Measurements from ENCODE around the gene CDH15. TPM values are rescaled to one million over a fixed set of nuclear protein-coding genes. Genes with fewer than 3 reads are reported as not detected.

The CDH15 gene
- total RNA-seq, 1 experiment from 2014 or later: not detected

GRCh38 chr16:89176717-89177116 is 5.2 kb downstream of the CDH15 start:
- H3K4me1 ChIP-seq: peaks cover 8% of the 10 kb centered on the region
- no peak for DNase-seq
- Mint-ChIP-seq H3K36me3 (ENCODE audit: insufficient read depth, unreplicated experiment) (no peaks in the 10 kb centered on the region), H3K4me1 (ENCODE audit: low read depth, unreplicated experiment) (no peaks in the 10 kb centered on the region), H3K27me3 (ENCODE audit: insufficient read depth, unreplicated experiment) (peaks cover 9% of the 10 kb centered on the region), H3K27ac (ENCODE audit: unreplicated experiment) (no peak overlapping the region), H3K4me3 (ENCODE audit: unreplicated experiment) (no peak overlapping the region), H3K9me3 (ENCODE audit: unreplicated experiment) (no peaks in the 10 kb centered on the region)
- intact Hi-C loops (cut with micrococcal nuclease; ENCODE audit: unreplicated experiment): no loop called here
- CTCF ChIA-PET: no interaction called here
- H3K9me3 ChIP-seq: no peaks in the 10 kb centered on the region
- no peaks in the 10 kb centered on the region for H3K36me3 ChIP-seq (ENCODE audit: control insufficient read depth, insufficient read depth, low read length)
- POLR2A ChIA-PET: no interaction called here
- peaks cover 5% of the 10 kb centered on the region for H3K27me3 ChIP-seq (replicated peaks; ENCODE audit: control insufficient read depth, insufficient read depth, low read length)
- BruUV-seq (replicated peaks): no TSS peak
- no peak overlapping the region for H3K4me3 ChIP-seq (ENCODE audit: low read depth, low read length)
- no peak for TF ChIP-seq CTCF (IDR thresholded peaks at IDR 0.05; ENCODE audit: insufficient read depth in 1 of 2, low read depth in 1 of 2, low read length in 1 of 2, severe bottlenecking in 1 of 2, unreplicated experiment in 1 of 2)

- Histone ChIP-seq H3K36me3 (ENCODE audit: control insufficient read depth, insufficient read depth, low read length) (no peaks in the 10 kb centered on the region), H3K4me1 (peaks cover 5% of the 10 kb centered on the region; the same call in 1 of the 2 replicates), H3K4me3 (ENCODE audit: low read depth, low read length) (no peak overlapping the region), H3K27me3 (replicated peaks; ENCODE audit: control insufficient read depth, insufficient read depth, low read length) (peaks cover 3% of the 10 kb centered on the region; the same call in 1 of the 2 replicates), H3K9me3 (no peaks in the 10 kb centered on the region)
- CTCF ChIA-PET: interaction anchor here (0.6 to 1.3 kb wide), 2 partner anchors 40 to 510 kb away, joined by 3 read pairs; partner anchors contain the start of gene ZNF778
- Mint-ChIP-seq H3K9me3 (ENCODE audit: unreplicated experiment) (no peaks in the 10 kb centered on the region), H3K4me3 (ENCODE audit: unreplicated experiment) (no peak overlapping the region), H3K4me1 (ENCODE audit: low read depth, unreplicated experiment) (no peaks in the 10 kb centered on the region), H3K27ac (ENCODE audit: unreplicated experiment) (no peak overlapping the region), H3K27me3 (ENCODE audit: insufficient read depth, unreplicated experiment) (peaks cover 10% of the 10 kb centered on the region), H3K36me3 (ENCODE audit: insufficient read depth, unreplicated experiment) (no peaks in the 10 kb centered on the region)
- intact Hi-C loops (cut with micrococcal nuclease; ENCODE audit: unreplicated experiment): no loop called here
- no peak for TF ChIP-seq CTCF (IDR thresholded peaks at IDR 0.05; ENCODE audit: insufficient read depth in 1 of 2, low read depth in 1 of 2, low read length in 1 of 2, severe bottlenecking in 1 of 2, unreplicated experiment in 1 of 2)
- POLR2A ChIA-PET: no interaction called here
- no peak for DNase-seq
- BruUV-seq (replicated peaks): no TSS peak
Measured at GRCh38 chr16:89177501-89177900, 6.0 kb downstream of the CDH15 start.

GRCh38 chr16:89178453-89179147 is 7.1 kb downstream of the CDH15 start:
- H3K4me3 Mint-ChIP-seq (ENCODE audit: unreplicated experiment): no peak overlapping the region
- Histone ChIP-seq H3K36me3 (ENCODE audit: control insufficient read depth, insufficient read depth, low read length) (no peaks in the 10 kb centered on the region), H3K27me3 (replicated peaks; ENCODE audit: control insufficient read depth, insufficient read depth, low read length) (peaks cover 3% of the 10 kb centered on the region; the same call in 1 of the 2 replicates), H3K4me3 (ENCODE audit: low read depth, low read length) (no peak overlapping the region), H3K9me3 (no peaks in the 10 kb centered on the region), H3K4me1 (peaks cover 3% of the 10 kb centered on the region; the same call in 1 of the 2 replicates)
- POLR2A ChIA-PET: no interaction called here
- no peaks in the 10 kb centered on the region for H3K4me1 Mint-ChIP-seq (ENCODE audit: low read depth, unreplicated experiment)
- H3K36me3 Mint-ChIP-seq (ENCODE audit: insufficient read depth, unreplicated experiment): no peaks in the 10 kb centered on the region
- no peak for TF ChIP-seq CTCF (IDR thresholded peaks at IDR 0.05; ENCODE audit: insufficient read depth in 1 of 2, low read depth in 1 of 2, low read length in 1 of 2, severe bottlenecking in 1 of 2, unreplicated experiment in 1 of 2)
- no TSS peak for BruUV-seq (replicated peaks)
- peaks cover 10% of the 10 kb centered on the region for H3K27me3 Mint-ChIP-seq (ENCODE audit: insufficient read depth, unreplicated experiment)
- H3K9me3 Mint-ChIP-seq (ENCODE audit: unreplicated experiment): no peaks in the 10 kb centered on the region
- H3K27ac Mint-ChIP-seq (ENCODE audit: unreplicated experiment): no peak overlapping the region
- intact Hi-C loops (cut with micrococcal nuclease; ENCODE audit: unreplicated experiment): no loop called here
- CTCF ChIA-PET: interaction anchor here (0.6 to 1.3 kb wide), 2 partner anchors 39 to 511 kb away, joined by 3 read pairs; partner anchors contain the start of gene ZNF778
- DNase-seq: no peak
